GM12878 (cell line): Measurements from ENCODE around the gene NPS. TPM values are rescaled to one million over a fixed set of nuclear protein-coding genes. Genes with fewer than 3 reads are reported as not detected.

Source experiments
- ATAC-seq: fragments of 200-7000 bp; cut with Tn5 transposase; 3 replicates; pipeline ENCODE4 v1.9.1; 2020; ENCODE audit warnings: mild to moderate bottlenecking, moderate library complexity
- BruUV-seq: library from RNA; stranded (reverse); fragments of 400-500 nt; replicated peaks from 2 replicates; lab custom pipeline; 2021; lab: Mats Ljungman, UMichigan
- CTCF ChIA-PET: fragments of 300-600 bp; sonication (Branson Sonifier 250); formaldehyde crosslinking; extraction: SDS; loops from one replicate; lab custom pipeline; 2021; ENCODE audit warnings: inconsistent platforms; lab: Yijun Ruan, JAX
- POLR2A ChIA-PET: fragments of 350-600 bp; formaldehyde crosslinking; extraction: SDS; loops from one replicate; lab custom pipeline; 2021; ENCODE audit warnings: inconsistent platforms; lab: Charles Lee
- RAD21 ChIA-PET: fragments of 300-600 bp; sonication (Branson Sonifier 250); formaldehyde crosslinking; loops from one replicate; lab custom pipeline; 2023; ENCODE audit warnings: antibody characterized with exemption; ENCODE audit not compliant: unreplicated experiment; lab: Charles Lee
- SMC1A ChIA-PET: fragments of 300-600 bp; sonication (Branson Sonifier 250); formaldehyde crosslinking; loops from one replicate; lab custom pipeline; 2023; ENCODE audit not compliant: unreplicated experiment, uncharacterized antibody; lab: Charles Lee
- DNase-seq: peaks from one replicate; pipeline ENCODE4 v3.0.0-alpha.2; 2011; ENCODE audit warnings: low read depth, low spot score
- FAIRE-seq: peaks from 3 replicates; lab custom pipeline; 2011; peaks lifted over from hg19 to GRCh38; lab: Jason Lieb, UNC
- H2AFZ ChIP-seq: 2 replicates; pipeline ENCODE4 v1.6.0; 2011; ENCODE audit warnings: low read depth, low read length, control low read depth; ENCODE audit not compliant: control insufficient read depth
- H3K27ac ChIP-seq: 2 replicates; pipeline ENCODE4 v1.5.1; 2011; ENCODE audit warnings: control low read depth; ENCODE audit not compliant: control insufficient read depth, insufficient read depth
- H3K27me3 ChIP-seq, 2 experiments: replicated peaks in 1 of 2; 2 replicates each; pipeline versions ENCODE4 v1.6.0 to v1.6.1; 2011; ENCODE audit warnings: low read length in 1 of 2; ENCODE audit not compliant: control insufficient read depth in 2 of 2, insufficient read depth in 2 of 2
- H3K36me3 ChIP-seq, 2 experiments: 2 replicates each; pipeline ENCODE4 v1.5.1; 2011; ENCODE audit warnings: low read length in 1 of 2; ENCODE audit not compliant: control insufficient read depth in 2 of 2, insufficient read depth in 2 of 2
- H3K4me1 ChIP-seq: 2 replicates; pipeline ENCODE4 v1.6.1; 2011; ENCODE audit warnings: mild to moderate bottlenecking, low read length, moderate library complexity, mixed read lengths; ENCODE audit not compliant: control insufficient read depth, insufficient read depth
- H3K4me2 ChIP-seq: 2 replicates; pipeline ENCODE4 v1.6.0; 2011; ENCODE audit warnings: control low read depth; ENCODE audit not compliant: control insufficient read depth, insufficient read depth
- H3K4me3 ChIP-seq: fragments of 200-600 bp; sonication (generic); 2 replicates; pipeline ENCODE4 v1.5.1; 2016
- H3K79me2 ChIP-seq: 2 replicates; pipeline ENCODE4 v1.6.0; 2011; ENCODE audit warnings: low read length; ENCODE audit not compliant: control insufficient read depth, insufficient read depth
- H3K9ac ChIP-seq: 2 replicates; pipeline ENCODE4 v1.8.0; 2011; ENCODE audit warnings: low read length, control low read depth, mixed read lengths; ENCODE audit not compliant: control insufficient read depth, insufficient read depth
- H3K9me3 ChIP-seq: replicated peaks from 3 replicates; pipeline ENCODE4 v1.5.1; 2011; ENCODE audit warnings: mild to moderate bottlenecking, low read length; ENCODE audit not compliant: control insufficient read depth, insufficient read depth
- H4K20me1 ChIP-seq: 2 replicates; pipeline ENCODE4 v1.6.0; 2011; ENCODE audit not compliant: control insufficient read depth, insufficient read depth
- BRCA1 ChIP-seq: IDR thresholded peaks from 2 replicates; pipeline ENCODE4 v1.6.1; 2011; ENCODE audit warnings: low read depth, low read length, improper control_type of control experiment
- CBX5 ChIP-seq: sonication (generic); IDR thresholded peaks from 2 replicates; pipeline ENCODE4 v1.6.1; 2016; ENCODE audit warnings: low read depth, moderate library complexity, mild to moderate bottlenecking, inconsistent platforms
- CEBPB ChIP-seq, 2 experiments: fragments of 150-350 bp in 1 of 2; IDR thresholded peaks; 2 replicates each; pipeline ENCODE4 v1.6.1; 2012 to 2014; ENCODE audit warnings: low read depth in 2 of 2, low read length in 2 of 2, borderline replicate concordance in 1 of 2, inconsistent platforms in 1 of 2
- CHD4 ChIP-seq: fragments of 200-600 bp; sonication (generic); IDR thresholded peaks from 2 replicates; pipeline ENCODE4 v1.6.1; 2016; ENCODE audit warnings: mild to moderate bottlenecking
- E2F8 ChIP-seq: fragments of 450-650 bp; IDR thresholded peaks from 2 replicates; pipeline ENCODE4 v1.6.1; 2018; ENCODE audit warnings: mild to moderate bottlenecking, low read depth, moderate library complexity; ENCODE audit not compliant: partially characterized antibody
- FOS ChIP-seq: IDR thresholded peaks from 3 replicates; pipeline ENCODE4 v1.6.1; 2011; ENCODE audit warnings: borderline replicate concordance; ENCODE audit not compliant: insufficient read length; ENCODE audit errors: extremely low read depth
- FOXK2 ChIP-seq: fragments of 450-650 bp; IDR thresholded peaks from 2 replicates; pipeline ENCODE4 v1.6.1; 2017; ENCODE audit warnings: mild to moderate bottlenecking, moderate library complexity
- IKZF2 ChIP-seq, 2 experiments: fragments of 450-650 bp; IDR thresholded peaks; 2 replicates each; pipeline ENCODE4 v1.6.1; 2017; ENCODE audit warnings: mild to moderate bottlenecking in 2 of 2, moderate library complexity in 2 of 2
- KDM1A ChIP-seq: fragments of 200-600 bp; sonication (generic); IDR thresholded peaks from 2 replicates; pipeline ENCODE4 v1.6.1; 2016; ENCODE audit warnings: borderline replicate concordance
- MEF2A ChIP-seq: IDR thresholded peaks from 2 replicates; pipeline ENCODE4 v1.6.1; 2011; ENCODE audit warnings: low read depth, mild to moderate bottlenecking, low read length, moderate library complexity; ENCODE audit not compliant: insufficient read depth
- PML ChIP-seq: IDR thresholded peaks from 2 replicates; pipeline ENCODE4 v1.6.1; 2012; ENCODE audit warnings: low read length, inconsistent platforms
- SMC3 ChIP-seq: IDR thresholded peaks from 2 replicates; pipeline ENCODE4 v1.6.1; 2011; ENCODE audit warnings: low read length, improper control_type of control experiment, borderline replicate concordance
- TBL1XR1 ChIP-seq: IDR thresholded peaks from 2 replicates; pipeline ENCODE4 v1.6.1; 2012; ENCODE audit warnings: low read depth, low read length, improper control_type of control experiment
- USF2 ChIP-seq: IDR thresholded peaks from 2 replicates; pipeline ENCODE4 v1.6.1; 2011; ENCODE audit warnings: low read depth, low read length, improper control_type of control experiment, borderline replicate concordance
- WGBS: methylation state at CpG from one replicate; pipeline ENCODE4 v1.1.6; 2016; ENCODE audit warnings: low lambda C conversion rate; ENCODE audit not compliant: insufficient replicate concordance, insufficient coverage; ENCODE audit errors: missing lambda C conversion rate; 5-methylcytosine and 5-hydroxymethylcytosine counted together
- in situ Hi-C: fragments of 300-500 bp; cut with MboI; formaldehyde crosslinking; loops from 9 replicates; pipeline ENCODE4 v1.14.3; 2018; ENCODE audit warnings: mixed read lengths
- intact Hi-C: fragments of 100-400 bp; cut with micrococcal nuclease; formaldehyde crosslinking; loops from one replicate; pipeline ENCODE4 v1.14.2; 2022; ENCODE audit not compliant: unreplicated experiment
- polyA plus RNA-seq, 11 experiments: library from polyadenylated mRNA; depleted of rRNA in 4 of 11; unstranded in 6 of 11; stranded (reverse) in 5 of 11; fragments of >200 nt; fragmentation: Nextera tagmentation in 4 of 11; fragmentation: Illumina TruSeq in 1 of 11; extraction: Ambion mirVana in 4 of 11; extraction: Trizol in 1 of 11; gene quantifications; 1 replicate in 1 of 11; 2 replicates in 10 of 11; pipeline versions ENCODE4 v1.2.1 to v1.2.3, GENCODE V29; 2011 to 2016; ENCODE audit warnings: inconsistent platforms in 2 of 11, missing spikeins in 2 of 11, low read depth in 1 of 11
- total RNA-seq, 4 experiments: library from RNA; depleted of rRNA in 3 of 4; stranded (reverse); fragments of >200 nt in 3 of 4; fragmentation: Illumina TruSeq in 1 of 4; extraction: Trizol in 1 of 4; gene quantifications; 2 replicates each; pipeline versions ENCODE4 v1.2.1 to v1.2.3, GENCODE V29; 2013 to 2021

NPS gene
- total and polyA plus RNA-seq, 10 of the 15 experiments (the other 5 are each of a cell fraction or from before 2014, with no cell fraction given), result not detected

DNA sequence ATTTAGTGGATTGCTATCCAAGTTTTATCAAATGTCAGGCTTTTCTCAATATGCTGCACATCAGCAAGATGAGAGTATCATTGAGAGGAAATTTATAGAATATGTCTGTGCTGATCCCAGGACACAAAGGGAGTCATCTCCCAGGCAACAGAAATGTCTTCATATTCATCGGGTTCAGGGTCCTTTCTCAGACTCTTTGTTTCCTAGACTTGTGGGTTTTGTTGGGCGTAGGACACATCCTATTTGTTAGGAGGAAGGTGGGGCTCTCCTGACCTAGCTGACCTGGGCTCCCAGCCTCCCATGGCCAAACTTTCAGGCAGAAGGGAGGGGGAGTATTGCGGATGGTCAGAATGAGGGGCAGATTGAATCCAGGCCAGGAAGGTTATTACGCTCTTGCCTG lies 22.9 kb upstream of the NPS start:
- Histone ChIP-seq H3K27ac (no peak overlapping the region), H4K20me1 (no peaks in the 10 kb centered on the region), H2AFZ (no peak overlapping the region), H3K9ac (no peak overlapping the region), H3K27me3 (no peaks in the 10 kb centered on the region), H3K9me3 (no peaks in the 10 kb centered on the region), H3K4me2 (no peak overlapping the region), H3K79me2 (no peaks in the 10 kb centered on the region), H3K36me3 (no peaks in the 10 kb centered on the region), H3K4me3 (no peak overlapping the region), H3K4me1 (no peaks in the 10 kb centered on the region)
- ChIA-PET SMC1A (no interaction called here), POLR2A (no interaction called here), RAD21 (no interaction called here), CTCF (no interaction called here)
- BruUV-seq, result no TSS peak
- no peak for TF ChIP-seq USF2
- TF ChIP-seq FOXK2, result no peak
- TF ChIP-seq CEBPB (IDR thresholded peaks at IDR 0.05; ENCODE audit: borderline replicate concordance in 1 of 2, low read depth in 2 of 2, low read length in 2 of 2), result no peak
- TF ChIP-seq FOS, result no peak
- TF ChIP-seq SMC3, result no peak
- no peak for TF ChIP-seq MEF2A
- no peak for TF ChIP-seq BRCA1
- no peak for ATAC-seq
- FAIRE-seq, result no peak
- 32% methylated on average over 4 of the region's 4 CpGs for WGBS
- DNase-seq, result no peak
- in situ Hi-C loops, result no loop called here
- intact Hi-C loops, result no loop called here

- Histone ChIP-seq H3K79me2 (no peaks in the 10 kb centered on the region), H3K36me3 (no peaks in the 10 kb centered on the region), H3K4me3 (no peak overlapping the region), H3K9ac (no peak overlapping the region), H4K20me1 (no peaks in the 10 kb centered on the region), H2AFZ (no peak overlapping the region), H3K27me3 (no peaks in the 10 kb centered on the region), H3K4me1 (no peaks in the 10 kb centered on the region), H3K27ac (no peak overlapping the region), H3K4me2 (no peak overlapping the region), H3K9me3 (no peaks in the 10 kb centered on the region)
- POLR2A ChIA-PET, result no interaction called here
- RAD21 ChIA-PET, result no interaction called here
- TF ChIP-seq PML, result no peak
- no peak for TF ChIP-seq CHD4
- TF ChIP-seq E2F8, result no peak
- TF ChIP-seq TBL1XR1, result no peak
- no peak for TF ChIP-seq CBX5
- no peak for TF ChIP-seq KDM1A
- TF ChIP-seq IKZF2 (IDR thresholded peaks at IDR 0.05), result no peak
- BruUV-seq, result no TSS peak
- in situ Hi-C loops, result no loop called here
- intact Hi-C loops, result no loop called here
- SMC1A ChIA-PET, result no interaction called here
- WGBS, result 0% methylated on average over 3 of the region's 4 CpGs
- no peak for DNase-seq
- FAIRE-seq, result no peak
- CTCF ChIA-PET, result no interaction called here
- no peak for ATAC-seq
Observed at GRCh38 chr10:127527320-127527719, 21.8 kb upstream of the NPS start.
